Trophoblast cell (in vitro differentiated cells and primary cell): Measurements from ENCODE around the gene AUTS2.

Experiments
- DNase-seq, 2 donors: peaks; one replicate each; pipeline ENCODE4 v3.0.0-alpha.2; 2016
- H2AFZ ChIP-seq: 2 replicates; pipeline ENCODE4 v1.6.1; 2013; ENCODE audit warnings: low read length, moderate library complexity, mild to moderate bottlenecking; ENCODE audit not compliant: insufficient read depth, poor library complexity
- H2AK5ac ChIP-seq: 2 replicates; pipeline ENCODE4 v1.6.1; 2013; ENCODE audit warnings: mild to moderate bottlenecking, low read length
- H2BK120ac ChIP-seq: 2 replicates; pipeline ENCODE4 v1.6.1; 2013; ENCODE audit warnings: low read length, mild to moderate bottlenecking, moderate library complexity; ENCODE audit not compliant: insufficient read depth, poor library complexity
- H2BK12ac ChIP-seq: 2 replicates; pipeline ENCODE4 v1.6.1; 2013; ENCODE audit warnings: mild to moderate bottlenecking, low read length, moderate library complexity
- H2BK5ac ChIP-seq: 2 replicates; pipeline ENCODE4 v1.6.1; 2013; ENCODE audit warnings: low read length, low read depth, moderate library complexity, mild to moderate bottlenecking; ENCODE audit not compliant: poor library complexity
- H3K14ac ChIP-seq: 2 replicates; pipeline ENCODE4 v1.6.1; 2013; ENCODE audit warnings: mild to moderate bottlenecking, low read length
- H3K18ac ChIP-seq: 2 replicates; pipeline ENCODE4 v1.6.1; 2013; ENCODE audit warnings: mild to moderate bottlenecking, low read length
- H3K23ac ChIP-seq: 2 replicates; pipeline ENCODE4 v1.6.1; 2013; ENCODE audit warnings: low read length
- H3K27ac ChIP-seq: 2 replicates; pipeline ENCODE4 v1.5.1; 2013; ENCODE audit warnings: low read depth, mild to moderate bottlenecking, inconsistent platforms, low read length, moderate library complexity
- H3K27me3 ChIP-seq: 2 replicates; pipeline ENCODE4 v1.6.1; 2013; ENCODE audit warnings: inconsistent platforms, mild to moderate bottlenecking, low read length, moderate library complexity; ENCODE audit not compliant: insufficient read depth
- H3K36me3 ChIP-seq, 2 experiments: 1 replicate in 1 of 2; 2 replicates in 1 of 2; pipeline ENCODE4 v1.6.1; 2013; ENCODE audit warnings: low read length in 2 of 2, mild to moderate bottlenecking in 2 of 2, moderate library complexity in 1 of 2; ENCODE audit not compliant: insufficient read depth in 2 of 2, control insufficient read depth in 1 of 2
- H3K4ac ChIP-seq: 2 replicates; pipeline ENCODE4 v1.6.1; 2013; ENCODE audit warnings: low read depth, mild to moderate bottlenecking, low read length, moderate library complexity
- H3K4me1 ChIP-seq, 2 experiments: 1 replicate in 1 of 2; 2 replicates in 1 of 2; pipeline ENCODE4 v1.6.1; 2013; ENCODE audit warnings: low read length in 2 of 2, mild to moderate bottlenecking in 2 of 2, moderate library complexity in 1 of 2; ENCODE audit not compliant: insufficient read depth in 2 of 2, control insufficient read depth in 1 of 2
- H3K4me2 ChIP-seq: 2 replicates; pipeline ENCODE4 v1.6.1; 2013; ENCODE audit warnings: inconsistent platforms, mild to moderate bottlenecking, low read length, moderate library complexity
- H3K4me3 ChIP-seq: 2 replicates; pipeline ENCODE4 v1.5.1; 2013; ENCODE audit warnings: mild to moderate bottlenecking, low read depth, low read length, inconsistent platforms
- H3K79me1 ChIP-seq: one replicate; pipeline ENCODE4 v1.6.1; 2013; ENCODE audit warnings: low read length
- H3K79me2 ChIP-seq: 2 replicates; pipeline ENCODE4 v1.6.1; 2013; ENCODE audit warnings: low read length, mild to moderate bottlenecking; ENCODE audit not compliant: control insufficient read depth, insufficient read depth, poor library complexity
- H3K9ac ChIP-seq: 2 replicates; pipeline ENCODE4 v1.6.1; 2013; ENCODE audit warnings: mild to moderate bottlenecking, low read length
- H3K9me3 ChIP-seq: 2 replicates; pipeline ENCODE4 v1.6.1; 2013; ENCODE audit warnings: low read depth, mild to moderate bottlenecking, control low read depth, inconsistent platforms, low read length; ENCODE audit not compliant: insufficient read depth
- H4K12ac ChIP-seq: 2 replicates; pipeline ENCODE4 v1.6.1; 2013; ENCODE audit warnings: low read depth, mild to moderate bottlenecking, low read length, moderate library complexity
- H4K8ac ChIP-seq: 2 replicates; pipeline ENCODE4 v1.6.1; 2013; ENCODE audit warnings: low read depth, mild to moderate bottlenecking, low read length, moderate library complexity
- H4K91ac ChIP-seq: one replicate; pipeline ENCODE4 v1.6.1; 2013; ENCODE audit warnings: low read depth, mild to moderate bottlenecking, low read length, moderate library complexity
- WGBS: extraction: QIAGEN DNeasy Blood & Tissue Kit; methylation state at CpG from one replicate; pipeline ENCODE4 v1.1.7; 2013; ENCODE audit warnings: missing lambda C conversion rate; ENCODE audit not compliant: insufficient read length, insufficient coverage; ENCODE audit errors: extremely low coverage; 5-methylcytosine and 5-hydroxymethylcytosine counted together

AUTS2 gene

GRCh38 chr7:70681469-70682350 lies 1083.4 kb downstream of the AUTS2 start:
- no peak overlapping the region for H4K8ac ChIP-seq
- H3K4ac ChIP-seq = no peak overlapping the region
- no peak overlapping the region for H3K18ac ChIP-seq
- no peak overlapping the region for H3K9ac ChIP-seq
- H3K27me3 ChIP-seq = peaks cover 7% of the 10 kb centered on the region
- no peak overlapping the region for H3K27ac ChIP-seq
- H2AFZ ChIP-seq = no peak overlapping the region
- no peak for DNase-seq
- H3K4me3 ChIP-seq = no peak overlapping the region
- H4K12ac ChIP-seq = no peak overlapping the region
- no peak overlapping the region for H4K91ac ChIP-seq
- H2BK12ac ChIP-seq = no peak overlapping the region
- no peak overlapping the region for H2AK5ac ChIP-seq
- H3K4me2 ChIP-seq = no peak overlapping the region
- H3K36me3 ChIP-seq = no peaks in the 10 kb centered on the region
- no peak overlapping the region for H3K14ac ChIP-seq
- no peak overlapping the region for H3K23ac ChIP-seq
- no peak overlapping the region for H2BK5ac ChIP-seq
- peaks cover 2% of the 10 kb centered on the region for H3K9me3 ChIP-seq
- H3K4me1 ChIP-seq = no peaks in the 10 kb centered on the region
- no peak overlapping the region for H2BK120ac ChIP-seq
- no peaks in the 10 kb centered on the region for H3K79me2 ChIP-seq
- H3K79me1 ChIP-seq = no peaks in the 10 kb centered on the region
- WGBS = no CpG with 5 or more reads among the region's 12 CpGs

GRCh38 chr7:70684173-70684572 lies 1085.9 kb downstream of the AUTS2 start:
- Histone ChIP-seq H3K4me1 (no peaks in the 10 kb centered on the region), H3K79me1 (no peaks in the 10 kb centered on the region), H3K9ac (no peak overlapping the region), H3K9me3 (peaks cover 2% of the 10 kb centered on the region), H2BK5ac (no peak overlapping the region), H4K8ac (no peak overlapping the region), H4K12ac (no peak overlapping the region), H3K23ac (no peak overlapping the region), H3K27ac (no peak overlapping the region), H3K79me2 (no peaks in the 10 kb centered on the region), H3K27me3 (peaks cover 7% of the 10 kb centered on the region), H3K4me3 (peak overlapping the region; percentile 27), H2AK5ac (no peak overlapping the region), H3K4ac (no peak overlapping the region), H2BK12ac (no peak overlapping the region), H2BK120ac (no peak overlapping the region), H3K14ac (no peak overlapping the region), H4K91ac (no peak overlapping the region), H2AFZ (no peak overlapping the region), H3K18ac (no peak overlapping the region), H3K36me3 (no peaks in the 10 kb centered on the region), H3K4me2 (no peak overlapping the region)
- 100% methylated on average over 4 of the region's 8 CpGs for WGBS
- DNase-seq = no peak

GRCh38 chr7:70693321-70693685 lies 1095.0 kb downstream of the AUTS2 start:
- Histone ChIP-seq H3K14ac (no peak overlapping the region), H2BK5ac (no peak overlapping the region), H3K27ac (no peak overlapping the region), H3K79me1 (peaks cover 14% of the 10 kb centered on the region), H3K4ac (no peak overlapping the region), H3K36me3 (no peaks in the 10 kb centered on the region), H3K27me3 (peaks cover 9% of the 10 kb centered on the region), H3K79me2 (peaks cover 7% of the 10 kb centered on the region), H2BK120ac (no peak overlapping the region), H2BK12ac (no peak overlapping the region), H4K12ac (no peak overlapping the region), H3K4me1 (no peaks in the 10 kb centered on the region), H4K91ac (no peak overlapping the region), H2AFZ (no peak overlapping the region), H3K9ac (no peak overlapping the region), H3K23ac (no peak overlapping the region), H3K4me2 (peak overlapping the region; percentile 86), H3K4me3 (peak overlapping the region; percentile 96), H3K9me3 (no peaks in the 10 kb centered on the region), H2AK5ac (no peak overlapping the region), H4K8ac (no peak overlapping the region), H3K18ac (no peak overlapping the region)
- no CpG with 5 or more reads among the region's 9 CpGs for WGBS
- no peak for DNase-seq

- H3K4ac ChIP-seq = no peak overlapping the region
- H2AK5ac ChIP-seq = no peak overlapping the region
- no peak overlapping the region for H2BK12ac ChIP-seq
- H3K36me3 ChIP-seq = no peaks in the 10 kb centered on the region
- H4K91ac ChIP-seq = peak overlapping the region; percentile 72
- no CpG with 5 or more reads among the region's 101 CpGs for WGBS
- no peak overlapping the region for H4K12ac ChIP-seq
- peak overlapping the region; percentile 86 for H3K4me2 ChIP-seq
- peak; percentile 30 to 55 for DNase-seq
- peaks cover 14% of the 10 kb centered on the region for H3K79me1 ChIP-seq
- H3K23ac ChIP-seq = no peak overlapping the region
- peak overlapping the region; percentile 59 for H3K14ac ChIP-seq
- H3K79me2 ChIP-seq = peaks cover 7% of the 10 kb centered on the region
- peak overlapping the region; percentile 85 for H3K9ac ChIP-seq
- peak overlapping the region; percentile 96 for H3K4me3 ChIP-seq
- H4K8ac ChIP-seq = peak overlapping the region; percentile 78
- no peak overlapping the region for H2BK5ac ChIP-seq
- peak overlapping the region; percentile 80 for H2BK120ac ChIP-seq
- H3K9me3 ChIP-seq = no peaks in the 10 kb centered on the region
- H3K18ac ChIP-seq = peak overlapping the region; percentile 23
- no peak overlapping the region for H3K27ac ChIP-seq
- peaks cover 9% of the 10 kb centered on the region for H3K27me3 ChIP-seq
- H2AFZ ChIP-seq = no peak overlapping the region
- H3K4me1 ChIP-seq = no peaks in the 10 kb centered on the region
Measured at GRCh38 chr7:70693686-70694433, 1095.6 kb downstream of the AUTS2 start.
